Smooth muscle cell of the brain vasculature (primary cell): ENCODE results near the gene ERV3-1.
"Not testable (repeated sequence)": the region's sequence is repeated elsewhere in the genome, so short reads cannot be mapped to it uniquely, and the experiment has no call there.

Experiments
- DNase-seq: peaks from one replicate; pipeline ENCODE4 v3.0.0-alpha.2; 2012; ENCODE audit warnings: low read depth, low spot score

Gene ERV3-1

DNA sequence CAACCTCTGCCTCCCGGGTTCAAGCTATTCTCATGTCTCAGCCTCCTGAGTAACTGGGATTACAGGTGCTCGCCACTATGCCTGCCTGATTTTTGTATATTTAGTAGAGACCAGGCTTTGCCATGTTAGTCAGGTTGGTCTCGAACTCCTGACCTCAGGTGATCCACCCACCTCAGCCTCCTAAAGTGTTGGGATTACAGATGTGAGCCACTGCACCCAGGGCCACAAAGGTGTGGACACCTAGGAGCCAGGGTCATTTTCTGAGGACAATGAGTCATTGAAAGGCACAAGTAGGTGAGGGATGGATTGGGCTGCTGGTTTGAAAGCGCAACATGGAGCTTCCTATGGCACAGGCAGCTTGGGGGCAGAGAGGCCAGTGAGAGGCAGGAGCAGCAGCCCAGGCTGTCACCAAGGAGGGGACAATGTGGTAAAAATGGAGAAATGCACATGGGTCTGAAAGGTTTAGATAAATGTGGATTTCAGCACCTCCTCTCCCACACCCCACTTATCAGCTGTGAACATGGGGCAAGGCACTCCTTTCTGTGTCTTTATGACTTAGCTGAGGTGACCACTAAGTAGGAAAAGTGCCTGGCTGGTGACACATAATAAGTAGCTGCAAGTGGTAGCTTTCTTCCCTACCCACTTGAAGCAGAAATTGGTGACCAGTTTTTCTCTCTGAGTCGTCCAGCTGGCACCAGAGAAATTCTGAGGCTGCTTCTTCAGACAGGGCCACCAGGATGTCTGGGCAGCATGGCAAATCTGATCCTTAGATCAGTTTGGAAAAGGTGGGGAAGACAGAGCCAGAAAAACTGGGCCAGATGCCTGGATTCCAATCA, 61.6 kb downstream of the ERV3-1 start:
- not testable (repeated sequence) for DNase-seq
